GM23338 (cell line): ENCODE results near the gene DNAH8. TPM values are rescaled to one million over a fixed set of nuclear protein-coding genes. Genes with fewer than 3 reads are reported as not detected.

Experiments used
- ATAC-seq: fragments of 200-7000 bp; cut with Tn5 transposase; 3 replicates; pipeline ENCODE4 v1.9.1; 2020
- DNase-seq: peaks from one replicate; pipeline ENCODE4 v3.0.0-alpha.2; 2015; ENCODE audit warnings: low spot score
- H2AFZ ChIP-seq: fragments of 200-600 bp; sonication (generic); 2 replicates; pipeline ENCODE4 v1.8.0; 2016; ENCODE audit warnings: antibody characterized with exemption, mild to moderate bottlenecking, moderate library complexity
- H3F3A ChIP-seq: fragments of 200-600 bp; sonication (generic); replicated peaks from 2 replicates; pipeline ENCODE4 v1.8.0; 2017; ENCODE audit warnings: antibody characterized with exemption, mixed run types, low read depth
- H3K27ac ChIP-seq: fragments of 200-600 bp; sonication (generic); 2 replicates; pipeline ENCODE4 v1.6.1; 2016; ENCODE audit warnings: low read depth
- H3K27me3 ChIP-seq: fragments of 200-600 bp; sonication (generic); 2 replicates; pipeline ENCODE4 v1.8.0; 2016; ENCODE audit warnings: mild to moderate bottlenecking, mixed run types, moderate library complexity; ENCODE audit not compliant: insufficient read depth
- H3K36me3 ChIP-seq: fragments of 200-600 bp; sonication (generic); 2 replicates; pipeline ENCODE4 v1.8.0; 2016; ENCODE audit warnings: mild to moderate bottlenecking; ENCODE audit not compliant: insufficient read depth
- H3K4me1 ChIP-seq: fragments of 200-600 bp; sonication (generic); 2 replicates; pipeline ENCODE4 v1.8.0; 2016; ENCODE audit warnings: mild to moderate bottlenecking, moderate library complexity; ENCODE audit not compliant: insufficient read depth
- H3K4me2 ChIP-seq: fragments of 200-600 bp; sonication (generic); 2 replicates; pipeline ENCODE4 v1.7.1; 2017; ENCODE audit warnings: mixed run types
- H3K4me3 ChIP-seq: fragments of 200-600 bp; sonication (generic); 2 replicates; pipeline ENCODE4 v1.6.1; 2016; ENCODE audit warnings: mixed run types
- H3K79me2 ChIP-seq: fragments of 200-600 bp; sonication (generic); replicated peaks from 2 replicates; pipeline ENCODE4 v1.8.0; 2017; ENCODE audit warnings: mild to moderate bottlenecking; ENCODE audit not compliant: insufficient read depth
- H3K9me2 ChIP-seq: fragments of 200-600 bp; sonication (generic); 2 replicates; pipeline ENCODE4 v1.8.0; 2017; ENCODE audit not compliant: insufficient read depth
- H4K20me1 ChIP-seq: fragments of 200-600 bp; sonication (generic); replicated peaks from 2 replicates; pipeline ENCODE4 v1.8.0; 2017; ENCODE audit warnings: mild to moderate bottlenecking; ENCODE audit not compliant: insufficient read depth
- H3K27ac Mint-ChIP-seq: 2 replicates; pipeline ENCODE4 v1.8.0; 2020; ENCODE audit warnings: inconsistent platforms, mild to moderate bottlenecking, moderate library complexity, mixed read lengths
- H3K27me3 Mint-ChIP-seq: 3 replicates; pipeline ENCODE4 v1.8.0; 2022; ENCODE audit warnings: low read depth, mild to moderate bottlenecking, moderate library complexity, mixed read lengths, inconsistent platforms; ENCODE audit not compliant: insufficient read depth, poor library complexity
- H3K36me3 Mint-ChIP-seq: 3 replicates; pipeline ENCODE4 v1.8.0; 2021; ENCODE audit warnings: low read depth, mild to moderate bottlenecking, inconsistent platforms, moderate library complexity, mixed read lengths
- H3K4me1 Mint-ChIP-seq: 3 replicates; pipeline ENCODE4 v1.8.0; 2020; ENCODE audit warnings: mild to moderate bottlenecking, inconsistent platforms, mixed read lengths
- H3K4me3 Mint-ChIP-seq: 3 replicates; pipeline ENCODE4 v1.8.0; 2021; ENCODE audit warnings: moderate library complexity, mild to moderate bottlenecking, inconsistent platforms, mixed read lengths
- H3K9me3 Mint-ChIP-seq: 3 replicates; pipeline ENCODE4 v1.8.0; 2020; ENCODE audit warnings: moderate library complexity, mild to moderate bottlenecking, inconsistent platforms, mixed read lengths
- EZH2 ChIP-seq: fragments of 200-600 bp; sonication (generic); IDR thresholded peaks from one replicate; pipeline ENCODE4 v1.8.0; 2017; ENCODE audit warnings: antibody characterized with exemption, mild to moderate bottlenecking, low read depth; ENCODE audit not compliant: unreplicated experiment
- EZH2phosphoT487 ChIP-seq: fragments of 200-600 bp; sonication (generic); IDR thresholded peaks from one replicate; pipeline ENCODE4 v1.8.1; 2018; ENCODE audit warnings: antibody characterized with exemption; ENCODE audit not compliant: unreplicated experiment
- JUNB ChIP-seq: IDR thresholded peaks from one replicate; pipeline ENCODE4 v1.6.1; 2016; ENCODE audit warnings: antibody characterized with exemption; ENCODE audit not compliant: unreplicated experiment
- NANOG ChIP-seq: IDR thresholded peaks from 2 replicates; pipeline ENCODE4 v1.6.1; 2016; ENCODE audit warnings: antibody characterized with exemption, borderline replicate concordance
- POLR2AphosphoS5 ChIP-seq: IDR thresholded peaks from 2 replicates; pipeline ENCODE4 v1.6.1; 2016; ENCODE audit warnings: antibody characterized with exemption, low read depth
- REST ChIP-seq: IDR thresholded peaks from one replicate; pipeline ENCODE4 v1.6.1; 2018; ENCODE audit warnings: antibody characterized with exemption; ENCODE audit not compliant: unreplicated experiment
- STAT1 ChIP-seq: IDR thresholded peaks from one replicate; pipeline ENCODE4 v1.6.1; 2016; ENCODE audit warnings: antibody characterized with exemption; ENCODE audit not compliant: unreplicated experiment
- ZNF114 ChIP-seq: fragments of 250-450 bp; sonication (Bioruptor Pico); IDR thresholded peaks from 2 replicates; pipeline ENCODE4 v1.5.0; 2020; ENCODE audit warnings: mild to moderate bottlenecking, moderate library complexity
- ZNF331 ChIP-seq: fragments of 250-450 bp; sonication (Bioruptor Pico); IDR thresholded peaks from 2 replicates; pipeline ENCODE4 v1.5.0; 2020; ENCODE audit warnings: low read depth, mild to moderate bottlenecking, moderate library complexity
- polyA plus RNA-seq: library from polyadenylated mRNA; unstranded; fragments of >200 nt; fragmentation: Nextera tagmentation; extraction: Ambion mirVana; gene quantifications from 2 replicates; pipeline ENCODE4 v1.2.1, GENCODE V29; 2016
- total RNA-seq: library from RNA; depleted of rRNA; stranded (reverse); fragments of >200 nt; shearing (Covaris generic); gene quantifications from 2 replicates; pipeline ENCODE4 v1.2.3, GENCODE V29; 2014

The DNAH8 gene
- total and polyA plus RNA-seq, 2 experiments from 2014 or later = 0.02 TPM; not detected in 1

GRCh38 chr6:38678178-38678760 lies 36.8 kb upstream of the DNAH8 start:
- H3K36me3 Mint-ChIP-seq = peaks cover 54% of the 10 kb centered on the region

GRCh38 chr6:38679668-38680067 lies 35.4 kb upstream of the DNAH8 start:
- Histone ChIP-seq H3K9me2 (no peaks in the 10 kb centered on the region), H3K4me2 (no peak overlapping the region), H4K20me1 (peaks cover 38% of the 10 kb centered on the region; the same call in 1 of the 2 replicates), H2AFZ (no peak overlapping the region), H3K79me2 (no peaks in the 10 kb centered on the region), H3K27ac (no peak overlapping the region), H3K4me3 (no peak overlapping the region), H3K36me3 (peaks cover 31% of the 10 kb centered on the region), H3K27me3 (no peaks in the 10 kb centered on the region), H3F3A (no peaks in the 10 kb centered on the region), H3K4me1 (no peaks in the 10 kb centered on the region)
- no peak overlapping the region for H3K27ac Mint-ChIP-seq
- peaks cover 60% of the 10 kb centered on the region for H3K36me3 Mint-ChIP-seq
- H3K9me3 Mint-ChIP-seq = no peaks in the 10 kb centered on the region
- H3K4me1 Mint-ChIP-seq = no peaks in the 10 kb centered on the region
- no peak for ATAC-seq
- TF ChIP-seq NANOG (no peak), STAT1 (no peak), EZH2phosphoT487 (no peak), ZNF114 (no peak), ZNF331 (CRISPR knock-in tag) (no peak), POLR2AphosphoS5 (no peak), JUNB (no peak), EZH2 (no peak)
- no peaks in the 10 kb centered on the region for H3K27me3 Mint-ChIP-seq
- H3K4me3 Mint-ChIP-seq = no peak overlapping the region
- no peak for DNase-seq

More at GRCh38 chr6:38678178-38678760, 36.8 kb upstream of the DNAH8 start:
- Histone ChIP-seq H3K27ac (no peak overlapping the region), H3K36me3 (peaks cover 27% of the 10 kb centered on the region), H3F3A (no peaks in the 10 kb centered on the region; the same call in 1 of the 2 replicates), H3K27me3 (no peaks in the 10 kb centered on the region), H3K4me3 (no peak overlapping the region), H4K20me1 (peaks cover 38% of the 10 kb centered on the region; the same call in 1 of the 2 replicates), H2AFZ (no peak overlapping the region), H3K9me2 (no peaks in the 10 kb centered on the region), H3K4me1 (no peaks in the 10 kb centered on the region), H3K79me2 (no peaks in the 10 kb centered on the region), H3K4me2 (no peak overlapping the region)
- Mint-ChIP-seq H3K4me1 (no peaks in the 10 kb centered on the region; the same call in 2 of the 3 replicates), H3K9me3 (no peaks in the 10 kb centered on the region), H3K4me3 (no peak overlapping the region), H3K27me3 (no peaks in the 10 kb centered on the region), H3K27ac (peak overlapping the region; percentile 72; the same call in 1 of the 2 replicates)
- ATAC-seq (no peak), DNase-seq (no peak)
- TF ChIP-seq JUNB (no peak), REST (no peak), NANOG (no peak)
